ENCODE measurements around the gene XPC. TPM values are rescaled to one million over a fixed set of nuclear protein-coding genes. Genes with fewer than 3 reads are reported as not detected.

Gene XPC
- total RNA-seq, 1 donor from 2014 or later = 10.6 TPM

DNA sequence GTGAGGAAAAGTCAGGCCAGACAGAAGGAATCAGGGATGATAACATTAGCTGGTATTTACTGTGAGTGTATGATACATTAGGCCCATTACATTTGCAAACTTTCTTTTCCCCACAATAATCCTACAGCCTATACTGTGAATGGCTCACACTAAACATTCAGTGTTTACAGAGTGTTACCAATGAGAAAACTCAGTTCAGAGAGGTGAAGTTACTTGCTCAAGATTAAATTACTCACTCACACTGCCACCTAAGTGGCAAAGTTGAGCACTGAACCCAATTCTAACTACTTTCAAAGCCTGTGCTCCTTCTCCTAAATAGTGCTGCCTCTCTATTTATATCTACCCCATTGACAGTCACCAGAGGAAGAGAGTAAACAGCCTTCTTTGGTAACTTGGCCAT lies 8.5 kb downstream of the XPC start:
- no peak for DNase-seq

DNA sequence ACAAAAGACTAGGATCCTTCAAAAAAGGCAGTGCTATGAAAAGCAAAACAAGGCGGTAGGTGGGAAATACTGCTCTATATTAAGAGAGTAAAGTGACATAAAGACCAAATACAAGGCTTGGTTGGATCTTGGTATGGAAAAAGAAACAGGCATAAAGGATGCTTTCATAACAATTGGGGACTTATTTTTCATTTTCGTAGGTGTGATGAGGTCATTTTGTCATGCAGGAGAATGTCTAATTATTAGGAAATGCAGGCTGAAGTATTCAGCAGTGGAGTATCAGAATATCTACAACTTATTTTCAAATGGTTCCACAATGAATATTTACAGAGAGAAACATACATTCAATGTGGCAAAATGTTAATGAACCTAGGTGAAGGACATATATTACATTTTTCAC lies 9.0 kb downstream of the XPC start:
- no peak for DNase-seq

DNA sequence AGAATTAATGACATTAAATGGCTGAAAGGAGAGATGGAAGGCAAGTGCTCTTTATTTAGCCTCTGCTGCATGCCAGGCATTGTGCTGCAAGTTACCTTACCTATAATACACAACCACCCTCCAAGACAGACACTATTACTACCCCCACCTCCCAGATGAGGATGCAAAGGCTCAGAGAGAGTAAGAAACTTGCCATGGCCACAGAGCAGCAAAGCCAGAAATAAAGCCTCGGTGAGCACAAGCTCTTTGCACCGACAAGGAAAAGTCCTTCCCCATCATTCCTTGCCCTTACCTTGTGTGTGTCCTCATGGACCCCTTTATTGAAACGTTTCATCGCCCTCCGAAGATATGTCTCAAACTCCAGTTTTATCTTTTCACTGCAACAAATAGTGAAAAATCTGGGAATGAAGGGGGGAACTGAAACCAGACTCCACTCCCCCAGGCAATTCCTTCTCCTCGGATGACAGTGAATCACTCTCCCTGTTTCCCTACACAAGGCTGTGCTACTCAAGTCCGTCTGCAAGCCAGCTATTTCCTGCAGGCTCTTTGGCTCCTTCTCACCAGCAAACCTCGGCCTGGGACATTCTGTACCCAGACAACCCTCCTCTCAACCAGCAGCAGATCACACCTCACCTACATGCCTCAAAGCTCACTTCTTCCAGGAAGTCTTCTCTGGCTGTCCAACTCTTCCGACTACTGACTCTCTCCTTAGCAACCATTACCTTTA lies 11.4 kb downstream of the XPC start:
- no peak for DNase-seq

DNA sequence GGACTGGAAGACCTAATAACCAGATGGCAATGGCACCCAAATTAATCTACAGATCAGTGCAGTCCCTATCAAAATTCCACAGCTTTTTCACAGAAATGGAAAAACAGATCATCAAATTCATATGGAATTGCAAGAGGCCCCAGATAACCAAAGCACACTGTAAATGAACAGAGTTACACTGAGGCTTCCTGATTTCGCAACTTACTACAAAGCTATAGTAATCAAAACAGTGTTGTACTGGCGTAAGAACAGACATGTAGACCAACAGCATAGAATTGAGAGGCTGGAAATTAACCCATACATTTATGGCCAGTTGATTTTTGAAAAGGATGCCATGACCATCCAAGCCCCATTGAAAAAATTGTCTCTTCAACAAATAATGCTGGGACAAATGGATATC lies 16.2 kb downstream of the XPC start:
- DNase-seq = no peak

DNA sequence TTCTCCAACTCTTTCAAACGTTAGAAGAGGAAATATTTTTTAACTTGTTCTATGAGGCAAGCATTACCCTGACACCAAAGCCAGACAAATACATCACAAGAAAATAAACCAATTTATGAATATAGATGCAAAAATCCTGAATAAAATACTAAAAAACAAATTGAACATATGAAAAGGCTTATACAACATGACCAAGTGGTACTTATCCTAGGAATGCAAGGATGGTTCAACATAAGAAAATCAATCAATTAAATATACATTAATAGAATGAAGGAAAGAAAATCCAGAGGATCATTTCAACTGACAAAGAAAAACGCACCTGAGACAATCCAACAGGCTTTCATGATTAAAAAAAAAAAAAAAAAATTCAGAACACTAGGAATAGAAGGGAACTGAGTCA lies 17.1 kb downstream of the XPC start:
- no peak for DNase-seq

DNA sequence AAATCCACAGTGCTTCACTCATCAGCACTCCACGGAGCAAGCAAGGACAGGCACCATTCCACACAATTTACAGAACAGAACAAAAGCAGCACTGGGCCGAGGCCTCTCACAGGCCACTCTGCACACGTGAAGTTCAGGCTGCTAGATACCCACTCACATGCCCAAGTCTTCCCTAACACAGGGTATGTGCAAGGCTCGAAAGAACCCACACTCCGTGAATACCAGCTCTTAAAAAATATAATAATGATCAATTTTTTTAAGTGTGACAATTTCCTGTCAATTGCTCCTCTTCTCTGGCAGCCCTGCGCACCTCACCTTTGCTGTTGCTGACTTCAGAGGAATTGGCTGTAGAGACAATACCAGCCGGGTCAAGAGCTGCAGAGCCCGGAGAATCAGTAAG lies 19.0 kb downstream of the XPC start:
- DNase-seq = no peak

DNA sequence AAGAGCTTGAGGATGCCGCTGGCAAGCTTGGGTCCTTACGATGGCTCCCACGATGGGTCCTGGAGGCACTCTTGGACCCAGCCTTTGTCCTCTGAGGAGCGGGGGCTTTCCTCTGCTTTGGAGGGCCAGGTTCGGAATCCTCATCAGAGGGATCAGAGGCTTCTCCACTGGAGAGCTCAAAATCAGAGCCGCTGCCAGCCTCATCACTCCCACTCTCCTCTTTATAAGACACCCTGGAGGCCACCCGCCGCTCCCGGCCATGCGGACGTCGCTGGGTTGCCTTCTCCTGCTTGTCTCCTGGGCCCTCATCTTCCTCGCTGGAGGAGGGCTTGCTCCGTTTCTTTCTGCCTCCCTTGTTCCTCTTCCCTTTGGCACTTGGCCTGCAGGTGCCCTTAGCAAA lies 20.0 kb downstream of the XPC start:
- DNase-seq = no peak

DNA sequence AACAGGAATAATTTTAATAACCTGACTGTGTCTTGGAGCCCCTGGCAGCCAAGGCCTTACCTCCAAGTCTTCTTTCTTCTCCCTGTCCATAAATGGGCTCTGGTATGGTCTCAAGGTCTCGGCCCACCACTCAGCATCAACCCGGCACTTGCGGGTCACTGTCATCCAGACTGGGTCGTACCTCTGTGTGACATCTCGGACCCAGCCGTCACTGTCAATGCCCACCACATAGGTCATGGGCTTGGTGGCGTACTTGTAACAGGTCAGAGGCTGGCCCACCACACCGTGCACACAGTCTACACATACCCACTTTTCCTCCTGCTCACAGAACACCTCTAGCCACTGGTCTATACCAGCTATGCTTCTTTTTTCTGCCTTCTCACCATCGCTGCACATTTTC lies 20.4 kb downstream of the XPC start:
- no peak for DNase-seq

DNA sequence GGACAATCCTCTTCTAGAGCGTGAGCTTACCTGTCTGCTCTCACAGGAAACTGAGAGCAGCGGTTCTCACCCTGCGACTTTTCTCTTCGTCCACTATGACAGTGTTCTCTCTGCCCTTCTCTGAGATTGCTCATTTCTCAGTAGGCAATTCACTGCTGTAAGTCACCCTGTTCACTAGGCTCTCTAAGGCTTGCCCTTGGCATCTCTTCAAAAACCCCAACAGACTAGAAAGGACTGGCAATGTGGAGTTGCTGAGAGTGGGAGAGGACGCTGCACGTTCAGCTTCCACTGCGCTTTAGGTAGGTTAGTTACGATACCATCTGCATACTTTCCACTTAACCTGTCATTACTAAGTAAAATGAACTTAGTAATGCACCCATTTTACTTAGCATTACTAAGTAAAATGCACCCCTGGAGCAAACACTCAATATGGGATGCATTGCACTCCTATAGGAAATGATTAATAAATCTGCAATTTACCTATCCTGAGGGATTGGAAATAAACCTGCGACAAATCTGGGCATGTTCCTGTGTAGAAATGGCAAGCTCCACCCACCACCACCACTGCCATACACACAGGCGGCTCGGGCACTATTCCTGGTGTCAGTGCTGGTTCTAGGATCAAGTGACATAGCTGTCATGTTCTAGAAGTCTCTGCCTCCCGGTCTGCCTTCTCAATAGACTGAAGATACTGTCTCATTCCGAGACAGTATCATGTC lies 21.4 kb downstream of the XPC start:
- no peak for DNase-seq

DNA sequence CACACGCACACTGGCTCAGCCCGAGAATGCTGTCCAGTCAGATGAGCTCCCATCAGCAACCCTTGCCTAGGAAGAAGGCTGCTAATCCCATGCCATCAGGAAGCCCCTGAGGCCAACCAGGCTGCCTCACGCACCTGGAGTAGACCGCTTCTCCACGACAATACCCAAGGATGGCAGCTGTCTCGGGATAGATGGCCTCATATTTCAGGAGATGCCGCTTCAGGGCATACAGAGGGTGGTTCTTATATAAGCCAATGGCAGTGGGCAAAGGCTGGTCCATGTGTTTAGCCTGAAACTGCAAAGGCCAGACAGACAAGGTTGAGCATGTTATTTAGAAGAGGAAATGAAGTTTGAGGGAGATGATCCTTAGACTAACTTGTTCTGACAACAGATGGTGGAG lies 22.2 kb downstream of the XPC start:
- no peak for DNase-seq

DNA sequence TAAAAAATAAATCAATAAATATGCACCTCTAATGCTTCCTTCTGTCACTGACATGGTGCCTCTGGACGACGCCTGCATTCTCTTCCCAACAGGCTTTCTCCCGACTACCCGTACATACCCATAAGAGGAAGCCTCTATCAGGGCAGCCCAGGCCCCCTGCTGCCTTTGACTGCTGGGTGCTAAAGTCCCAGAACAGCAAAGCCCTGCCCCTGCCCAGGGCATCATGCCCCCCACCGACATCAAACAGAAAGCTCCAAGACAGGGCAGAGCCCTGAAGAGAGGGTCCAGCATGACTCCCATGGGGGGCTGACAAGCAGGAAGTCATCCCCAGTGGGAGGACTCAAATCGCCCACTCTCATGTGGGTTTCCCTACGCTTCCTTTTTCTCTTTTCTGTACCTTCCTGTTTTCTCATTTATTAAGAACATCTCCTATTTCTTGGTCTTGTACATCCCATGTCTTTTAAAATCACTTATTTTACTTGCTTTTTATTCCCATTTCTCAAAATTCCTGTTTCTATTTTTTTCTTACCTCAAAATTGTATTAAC lies 23.4 kb downstream of the XPC start:
- no peak for DNase-seq

DNA sequence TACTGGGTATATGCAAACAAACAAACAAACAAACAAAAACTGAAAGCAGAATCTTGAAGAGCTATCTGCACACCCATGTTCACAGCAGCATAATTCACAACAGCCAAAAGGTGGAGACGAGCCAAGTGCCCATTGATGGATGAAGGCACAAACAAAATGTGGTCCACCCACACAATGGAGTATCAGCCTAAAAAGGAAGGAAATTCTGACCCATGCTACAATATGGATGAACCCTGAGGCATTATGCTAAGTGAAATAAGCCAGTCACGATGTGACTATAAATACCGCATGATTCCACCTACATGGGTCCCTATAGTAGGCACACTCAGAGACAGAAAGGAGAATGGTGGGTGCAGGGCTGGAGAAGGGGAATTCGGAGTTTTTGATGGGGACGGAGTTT lies 24.1 kb downstream of the XPC start:
- no peak for DNase-seq

DNA sequence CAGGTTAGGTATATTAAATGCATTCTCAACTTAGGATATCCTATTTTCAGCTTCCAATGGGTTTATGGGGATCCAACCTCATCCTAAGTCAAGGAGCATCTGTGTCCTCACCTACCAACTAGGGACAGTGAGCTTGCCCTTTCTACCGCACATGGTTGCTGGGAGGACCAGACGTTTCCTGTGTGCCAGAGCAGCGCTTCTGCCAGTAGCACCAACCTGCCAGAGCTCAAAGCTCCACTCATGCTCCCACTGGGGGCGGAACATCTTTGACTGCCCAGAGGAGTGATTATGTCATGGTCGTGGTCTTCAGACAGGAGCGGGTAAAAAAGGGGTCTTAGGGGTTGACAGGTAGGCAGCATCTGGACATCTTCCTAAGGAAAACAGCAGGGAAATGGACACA lies 24.7 kb downstream of the XPC start:
- DNase-seq = no peak

DNA sequence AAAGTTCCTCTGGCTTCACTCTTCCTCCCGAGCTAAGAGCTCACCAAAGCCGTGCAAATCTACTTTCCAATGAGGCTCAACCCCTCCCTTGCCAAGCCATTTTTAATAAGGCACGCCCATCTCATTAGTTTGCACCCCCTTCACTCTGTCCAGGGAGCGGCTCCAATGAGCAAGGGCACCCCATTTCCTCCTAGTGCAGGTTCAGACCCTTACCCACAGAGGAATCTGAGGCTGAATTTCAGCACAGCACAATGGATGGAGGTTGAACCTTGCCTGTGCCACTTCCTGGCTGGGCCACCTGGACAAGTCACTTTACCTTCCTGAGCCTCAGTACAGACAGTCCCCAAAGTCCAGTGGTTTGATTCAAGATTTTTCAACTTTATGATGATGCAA lies 25.4 kb downstream of the XPC start:
- DNase-seq = no peak

DNA sequence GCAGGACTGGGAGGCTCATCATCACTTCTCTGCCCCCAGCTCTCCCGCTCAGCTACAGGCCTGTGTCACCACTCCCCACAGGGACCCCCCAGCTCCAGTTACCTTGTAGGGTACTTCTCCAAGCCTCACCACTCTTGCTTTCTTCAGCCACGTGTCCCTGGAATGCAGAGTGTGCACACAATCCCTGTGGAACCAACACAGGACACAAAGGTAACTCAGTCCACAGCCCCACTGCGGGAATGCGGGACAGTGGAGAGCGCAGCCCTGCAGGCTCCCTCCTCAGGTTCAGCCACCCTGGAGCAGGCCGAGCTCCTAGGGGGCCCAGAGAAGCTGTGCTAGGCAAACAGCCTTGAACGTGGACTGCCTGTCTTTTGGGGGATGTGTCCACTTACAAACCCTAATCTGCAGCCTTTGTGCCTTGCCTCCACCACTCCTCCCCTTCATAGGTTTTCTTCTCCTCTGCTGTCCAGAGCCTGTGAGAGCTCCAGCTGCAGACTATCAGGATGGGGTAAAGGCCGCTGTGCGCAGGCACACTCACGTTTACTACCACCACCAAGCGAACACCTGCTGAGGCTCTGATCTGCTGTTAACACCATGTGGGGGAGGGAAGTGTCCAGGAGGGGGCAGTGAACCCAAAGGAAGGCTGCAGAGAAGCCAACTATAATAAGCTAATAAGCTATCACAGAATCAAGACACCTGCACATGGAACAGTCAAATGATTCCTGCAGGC lies 26.0 kb downstream of the XPC start:
- no peak for DNase-seq

DNA sequence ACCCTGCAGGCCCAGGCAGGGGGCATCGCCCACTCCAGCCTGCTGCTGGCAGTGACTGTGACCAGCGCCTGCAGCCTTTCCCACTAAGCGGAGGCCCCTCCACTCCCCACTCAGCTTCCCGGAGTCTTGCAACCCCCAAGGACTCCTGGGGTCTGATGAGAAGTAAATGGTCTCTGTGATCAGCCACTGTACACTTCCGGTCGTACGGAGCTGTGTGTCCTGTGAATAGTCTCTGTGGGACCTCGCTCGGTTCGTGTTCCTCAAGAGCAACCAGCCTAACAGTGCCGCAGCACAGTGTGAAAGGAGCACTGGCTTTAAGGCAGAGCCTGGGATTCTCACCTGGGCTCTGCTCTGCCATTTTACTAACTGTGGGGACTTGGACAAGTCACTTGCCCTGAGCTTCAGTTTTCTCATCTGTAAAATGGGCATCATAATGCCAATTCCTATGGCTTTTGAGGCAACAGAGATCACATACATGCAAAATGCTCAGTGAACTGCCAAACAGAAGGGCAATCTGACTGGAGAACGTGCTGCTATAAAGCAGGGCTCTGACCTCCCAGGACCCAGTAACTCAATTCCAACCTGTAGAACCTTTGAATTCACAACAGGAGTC lies 26.8 kb downstream of the XPC start:
- DNase-seq = no peak

DNA sequence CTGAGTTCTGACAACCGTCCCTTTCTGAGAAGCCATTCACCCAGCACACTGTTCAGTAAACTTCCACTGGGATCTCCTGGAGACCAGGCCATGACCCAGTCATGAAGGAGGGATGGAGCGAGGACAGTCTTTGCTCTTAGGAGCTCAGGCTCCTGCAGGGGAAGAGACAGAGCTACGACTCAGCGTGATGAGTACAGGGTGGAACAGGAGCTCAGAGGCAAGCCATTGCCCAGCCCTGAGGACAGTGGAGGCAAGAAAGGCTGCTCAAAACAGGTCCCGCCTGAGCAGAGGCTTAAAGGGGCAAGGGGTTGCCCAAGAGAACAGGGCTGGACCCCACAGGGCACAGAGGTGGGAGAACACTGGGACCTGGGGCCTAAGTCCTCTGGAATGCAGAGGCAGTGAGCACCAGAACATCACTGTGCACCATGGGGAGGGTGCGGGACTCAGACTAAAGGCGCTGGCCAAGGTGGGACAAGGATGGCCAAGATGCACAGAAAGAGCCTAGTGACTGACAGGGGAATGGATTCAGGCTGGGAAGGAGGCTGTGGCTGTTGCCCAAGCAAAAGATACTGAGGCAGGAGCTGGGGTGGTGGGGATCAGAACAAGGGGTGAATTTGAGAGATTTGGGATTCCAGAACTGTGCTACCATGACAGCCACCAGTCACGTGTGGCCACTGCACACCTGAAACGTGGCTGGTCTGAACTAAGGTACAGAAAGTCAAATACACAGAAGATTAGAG lies 27.7 kb downstream of the XPC start:
- no peak for DNase-seq

DNA sequence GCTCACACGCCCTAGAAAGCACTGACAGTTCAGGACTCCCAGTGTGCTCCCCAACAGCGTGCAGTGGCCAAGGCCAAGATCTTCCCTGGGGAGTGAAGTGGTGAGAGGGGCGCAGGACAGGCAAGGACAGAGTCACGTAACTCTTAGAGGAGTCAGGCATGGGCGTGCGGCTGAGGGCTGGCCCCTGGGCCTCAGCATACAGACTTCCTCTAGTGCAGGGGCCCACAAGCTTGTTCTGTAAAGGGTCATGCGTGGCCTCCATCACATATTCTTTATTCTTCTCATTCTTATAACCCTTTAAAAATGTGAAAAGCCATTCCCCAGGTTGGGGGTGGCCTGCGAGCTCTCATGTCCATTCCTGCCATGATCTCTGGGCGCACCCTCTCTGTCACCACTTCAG lies 28.3 kb downstream of the XPC start:
- DNase-seq = no peak

DNA sequence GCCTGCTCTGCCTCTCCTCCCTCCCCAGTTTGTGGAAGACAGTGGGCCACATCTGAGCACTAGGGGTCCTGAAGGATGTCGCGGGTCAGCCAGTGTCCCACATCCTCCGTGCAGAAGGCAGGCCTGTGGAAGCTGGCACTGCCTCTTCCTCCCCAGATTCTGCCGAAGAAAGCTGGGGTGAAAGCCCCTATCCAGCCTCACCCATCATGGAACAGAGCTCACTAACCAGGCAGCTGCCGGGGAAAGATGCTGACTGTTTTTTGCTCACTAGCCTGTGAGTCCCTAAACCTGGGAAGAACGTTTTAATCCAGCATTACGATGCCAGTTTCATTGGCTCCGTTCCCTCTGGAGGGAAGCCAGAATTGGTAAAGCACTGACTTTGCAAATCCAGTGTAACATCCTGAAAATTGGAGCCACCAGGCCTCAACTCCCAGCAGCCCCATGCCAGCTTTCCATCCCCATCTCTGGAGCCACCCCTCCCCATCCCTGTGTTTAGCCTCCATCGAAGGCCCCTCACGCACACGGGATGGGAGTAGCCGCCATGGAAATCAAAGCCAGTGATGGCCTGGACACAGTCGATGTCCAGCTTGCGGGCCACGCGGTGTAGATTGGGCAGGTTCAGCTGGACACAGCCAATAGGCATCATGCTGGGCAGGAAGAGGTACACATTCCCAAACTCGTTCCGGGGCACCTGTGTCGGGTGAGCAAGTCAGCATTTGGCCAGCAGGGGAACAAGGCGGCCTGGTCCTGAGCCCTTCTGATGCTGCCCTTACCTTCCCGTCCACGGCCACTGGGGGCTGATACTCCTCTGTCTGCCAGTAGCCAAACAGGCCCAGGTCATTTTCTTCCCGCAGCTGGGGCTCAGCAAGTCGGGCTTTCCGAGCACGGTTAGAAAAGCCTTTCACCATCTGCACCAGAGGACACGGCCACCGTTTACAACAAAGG lies 30.1 kb downstream of the XPC start:
- no peak for DNase-seq

DNA sequence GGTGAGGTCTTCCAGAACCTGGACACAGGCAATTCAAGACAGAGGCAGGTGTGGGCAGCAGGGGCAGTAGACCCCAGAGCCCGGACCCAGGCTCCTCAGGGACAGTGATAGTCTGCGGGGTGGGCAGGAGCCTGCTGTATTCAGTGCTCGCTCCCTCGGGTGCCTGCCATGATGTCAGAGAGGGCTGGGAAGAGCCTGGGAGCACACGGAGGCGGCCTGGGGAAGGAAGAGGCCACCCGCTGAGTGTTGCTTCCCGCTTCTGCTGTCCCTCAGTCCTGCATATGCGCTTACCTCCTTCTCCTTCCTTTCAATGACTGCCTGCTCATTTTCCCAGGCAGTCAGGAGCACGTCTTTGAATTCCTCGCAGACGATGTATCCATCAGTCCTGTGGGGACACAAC lies 30.8 kb downstream of the XPC start:
- DNase-seq = no peak

DNA sequence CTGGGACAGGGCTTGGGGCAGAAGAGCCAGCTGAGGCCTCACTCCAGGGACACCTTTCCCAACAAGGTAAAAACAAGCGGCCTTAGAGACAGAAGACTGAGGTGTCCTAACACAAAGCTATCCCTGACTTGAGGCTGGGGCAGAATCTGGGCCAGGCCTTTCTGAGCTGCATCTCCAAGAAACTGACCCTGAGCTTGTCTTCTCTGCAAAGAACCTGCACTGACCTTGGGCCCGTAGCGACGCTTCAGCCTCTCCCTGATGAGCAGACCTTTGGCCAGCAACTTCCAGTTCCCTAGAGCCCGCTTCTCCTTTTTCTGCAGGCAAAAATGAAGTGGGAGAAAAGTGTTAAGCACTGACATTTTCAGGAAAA lies 31.4 kb downstream of the XPC start:
- DNase-seq = no peak
